GM12878 (cell line): ENCODE data around the gene PARN.

Source experiments
- BRCA1 ChIP-seq: IDR thresholded peaks from 2 replicates; pipeline ENCODE4 v1.6.1; 2011; ENCODE audit warnings: low read depth, low read length, improper control_type of control experiment
- CREM ChIP-seq: IDR thresholded peaks from 2 replicates; pipeline ENCODE4 v1.6.1; 2014; ENCODE audit warnings: antibody characterized with exemption, low read depth
- CTCF ChIP-seq, 3 experiments: IDR thresholded peaks in 2 of 3; conservative IDR thresholded peaks in 1 of 3; 2 replicates each; pipeline ENCODE4 v1.5.1; 2011; ENCODE audit warnings: low read depth in 3 of 3, low read length in 3 of 3, mild to moderate bottlenecking in 3 of 3, control low read depth in 2 of 3, moderate library complexity in 2 of 3, inconsistent platforms in 1 of 3, mixed read lengths in 1 of 3; ENCODE audit not compliant: control insufficient read depth in 2 of 3, insufficient read depth in 1 of 3; ENCODE audit errors: extremely low read depth in 1 of 3
- FOXM1 ChIP-seq: IDR thresholded peaks from 2 replicates; pipeline ENCODE4 v1.6.1; 2012; ENCODE audit warnings: low read depth, mild to moderate bottlenecking, inconsistent platforms, low read length, moderate library complexity
- JUND ChIP-seq: IDR thresholded peaks from 2 replicates; pipeline ENCODE4 v1.6.1; 2012; ENCODE audit warnings: low read depth, mild to moderate bottlenecking, low read length, improper control_type of control experiment, moderate library complexity
- KDM1A ChIP-seq: fragments of 200-600 bp; sonication (generic); IDR thresholded peaks from 2 replicates; pipeline ENCODE4 v1.6.1; 2016; ENCODE audit warnings: borderline replicate concordance
- MYC ChIP-seq: IDR thresholded peaks from 2 replicates; pipeline ENCODE4 v1.6.1; 2011; ENCODE audit warnings: mild to moderate bottlenecking, low read length, moderate library complexity, inconsistent platforms; ENCODE audit not compliant: insufficient read depth, insufficient replicate concordance, insufficient read length, severe bottlenecking
- POLR2A ChIP-seq: IDR thresholded peaks from 2 replicates; pipeline ENCODE4 v1.6.1; 2011; ENCODE audit warnings: low read depth, mild to moderate bottlenecking, low read length
- POLR2AphosphoS5 ChIP-seq: IDR thresholded peaks from 2 replicates; pipeline ENCODE4 v1.6.1; 2011; ENCODE audit warnings: mild to moderate bottlenecking, low read length, inconsistent platforms
- RAD51 ChIP-seq: fragments of 450-650 bp; IDR thresholded peaks from 2 replicates; pipeline ENCODE4 v1.6.1; 2016; ENCODE audit warnings: moderate library complexity, mild to moderate bottlenecking, inconsistent platforms
- SMC3 ChIP-seq: IDR thresholded peaks from 2 replicates; pipeline ENCODE4 v1.6.1; 2011; ENCODE audit warnings: low read length, improper control_type of control experiment, borderline replicate concordance
- USF2 ChIP-seq: IDR thresholded peaks from 2 replicates; pipeline ENCODE4 v1.6.1; 2011; ENCODE audit warnings: low read depth, low read length, improper control_type of control experiment, borderline replicate concordance
- ZNF274 ChIP-seq: IDR thresholded peaks from one replicate; pipeline ENCODE4 v1.8.0; 2011; ENCODE audit not compliant: insufficient read length, insufficient read depth
- TF ChIP-seq, protein P1 (sequence below): IDR thresholded peaks from 2 replicates; pipeline ENCODE4 v1.6.1; 2011; ENCODE audit warnings: borderline replicate concordance, low read depth, mild to moderate bottlenecking, moderate library complexity, low read length; ENCODE audit not compliant: insufficient read depth, poor library complexity, severe bottlenecking

GRCh38 chr16:14618566-14618965 lies 11.5 kb downstream of the PARN start:
- TF ChIP-seq BRCA1, result no peak
- TF ChIP-seq CTCF (IDR thresholded peaks at IDR 0.05 in 2 of 3, conservative IDR thresholded peaks at IDR 0.05 in 1 of 3; ENCODE audit: control insufficient read depth in 2 of 3, extremely low read depth in 1 of 3, insufficient read depth in 1 of 3, low read depth in 3 of 3, low read length in 3 of 3), result no peak
- no peak for TF ChIP-seq USF2
- no peak for TF ChIP-seq ZNF274
- TF ChIP-seq JUND, result no peak
- TF ChIP-seq MYC, result no peak
- no peak for TF ChIP-seq CREM
- no peak for TF ChIP-seq KDM1A
- TF ChIP-seq FOXM1, result no peak
- no peak for TF ChIP-seq RAD51
- no peak for TF ChIP-seq POLR2A
- no peak for TF ChIP-seq POLR2AphosphoS5
- TF ChIP-seq SMC3, result no peak
- TF ChIP-seq, protein P1, sequence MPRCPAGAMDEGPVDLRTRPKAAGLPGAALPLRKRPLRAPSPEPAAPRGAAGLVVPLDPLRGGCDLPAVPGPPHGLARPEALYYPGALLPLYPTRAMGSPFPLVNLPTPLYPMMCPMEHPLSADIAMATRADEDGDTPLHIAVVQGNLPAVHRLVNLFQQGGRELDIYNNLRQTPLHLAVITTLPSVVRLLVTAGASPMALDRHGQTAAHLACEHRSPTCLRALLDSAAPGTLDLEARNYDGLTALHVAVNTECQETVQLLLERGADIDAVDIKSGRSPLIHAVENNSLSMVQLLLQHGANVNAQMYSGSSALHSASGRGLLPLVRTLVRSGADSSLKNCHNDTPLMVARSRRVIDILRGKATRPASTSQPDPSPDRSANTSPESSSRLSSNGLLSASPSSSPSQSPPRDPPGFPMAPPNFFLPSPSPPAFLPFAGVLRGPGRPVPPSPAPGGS, result no peak
